Sigmoid colon (tissue), 7 donors: ENCODE data around the gene TOM1L2. TPM values are rescaled to one million over a fixed set of nuclear protein-coding genes. Genes with fewer than 3 reads are reported as not detected.
"Not testable (repeated sequence)": the region's sequence is repeated elsewhere in the genome, so short reads cannot be mapped to it uniquely, and the experiment has no call there.

Source experiments
- DNase-seq: peaks from one replicate; pipeline ENCODE4 v3.0.0-alpha.2; 2019
- H3K27ac ChIP-seq, 4 donors: fragments of 200-600 bp; sonication (generic); one replicate each; pipeline ENCODE4 v1.5.1; 2016 to 2019; ENCODE audit warnings: mild to moderate bottlenecking in 1 of 4
- H3K27me3 ChIP-seq, 3 donors: fragments of 200-600 bp; sonication (generic); one replicate each; pipeline ENCODE4 v1.5.1; 2019; ENCODE audit warnings: mild to moderate bottlenecking in 1 of 3
- H3K36me3 ChIP-seq, 4 donors: fragments of 200-600 bp; sonication (generic); one replicate each; pipeline ENCODE4 v1.5.1; 2016 to 2019
- H3K4me1 ChIP-seq, 4 donors: fragments of 200-600 bp; sonication (generic); one replicate each; pipeline ENCODE4 v1.5.1; 2017 to 2019
- H3K4me3 ChIP-seq, 4 donors: fragments of 200-600 bp; sonication (generic); one replicate each; pipeline ENCODE4 v1.5.1; 2017 to 2019; ENCODE audit warnings: mild to moderate bottlenecking in 2 of 4, moderate library complexity in 1 of 4
- H3K9me3 ChIP-seq, 4 donors: fragments of 200-600 bp in 3 of 4; sonication (generic) in 3 of 4; one replicate each; pipeline versions ENCODE4 v1.5.1 to v1.6.1; 2013 to 2019
- EP300 ChIP-seq, 4 donors: sonication (generic); formaldehyde crosslinking; IDR thresholded peaks; one replicate each; pipeline ENCODE4 v1.6.1; 2017; ENCODE audit warnings: antibody characterized with exemption in 4 of 4
- POLR2A ChIP-seq, 2 donors: fragments of 450-650 bp; IDR thresholded peaks; one replicate each; pipeline ENCODE4 v1.6.1; 2016; ENCODE audit warnings: antibody characterized with exemption in 2 of 2, mild to moderate bottlenecking in 2 of 2, moderate library complexity in 2 of 2
- POLR2AphosphoS5 ChIP-seq, 4 donors: sonication (generic); formaldehyde crosslinking; IDR thresholded peaks; one replicate each; pipeline ENCODE4 v1.6.1; 2017; ENCODE audit warnings: antibody characterized with exemption in 4 of 4
- WGBS, 2 donors: extraction: QIAGEN DNeasy Blood & Tissue Kit; methylation state at CpG; one replicate each; pipeline ENCODE4 v1.1.7; 2013; 5-methylcytosine and 5-hydroxymethylcytosine counted together
- intact Hi-C: fragments of 100-400 bp; cut with DNase I; formaldehyde crosslinking; loops from one replicate; pipeline ENCODE4 v1.15.1; 2023
- polyA plus RNA-seq, 3 donors: library from polyadenylated mRNA; stranded (reverse); fragments of 200-250 nt; gene quantifications; one replicate each; pipeline ENCODE4 v1.2.3, GENCODE V29; 2013
- total RNA-seq, 4 donors: library from RNA; depleted of rRNA; stranded (reverse); fragments of >200 nt; gene quantifications; one replicate each; pipeline ENCODE4 v1.1.0, GENCODE V29; 2016
- TF ChIP-seq, protein P1 (sequence below), 4 experiments: fragments of 450-650 bp in 3 of 4; fragments of 200-600 bp in 1 of 4; IDR thresholded peaks; one replicate each; pipeline ENCODE4 v1.5.1; 2016 to 2019; ENCODE audit warnings: antibody characterized with exemption in 4 of 4, mild to moderate bottlenecking in 3 of 4, moderate library complexity in 2 of 4
- donor health status: healthy with polysubstance abuse.
- donor health status: Bipolar disorder and iron deficiency.
- donor health status: healthy.

Gene TOM1L2
- total and polyA plus RNA-seq, 7 donors, result 13.8 to 215 (median 43.3) TPM

DNA sequence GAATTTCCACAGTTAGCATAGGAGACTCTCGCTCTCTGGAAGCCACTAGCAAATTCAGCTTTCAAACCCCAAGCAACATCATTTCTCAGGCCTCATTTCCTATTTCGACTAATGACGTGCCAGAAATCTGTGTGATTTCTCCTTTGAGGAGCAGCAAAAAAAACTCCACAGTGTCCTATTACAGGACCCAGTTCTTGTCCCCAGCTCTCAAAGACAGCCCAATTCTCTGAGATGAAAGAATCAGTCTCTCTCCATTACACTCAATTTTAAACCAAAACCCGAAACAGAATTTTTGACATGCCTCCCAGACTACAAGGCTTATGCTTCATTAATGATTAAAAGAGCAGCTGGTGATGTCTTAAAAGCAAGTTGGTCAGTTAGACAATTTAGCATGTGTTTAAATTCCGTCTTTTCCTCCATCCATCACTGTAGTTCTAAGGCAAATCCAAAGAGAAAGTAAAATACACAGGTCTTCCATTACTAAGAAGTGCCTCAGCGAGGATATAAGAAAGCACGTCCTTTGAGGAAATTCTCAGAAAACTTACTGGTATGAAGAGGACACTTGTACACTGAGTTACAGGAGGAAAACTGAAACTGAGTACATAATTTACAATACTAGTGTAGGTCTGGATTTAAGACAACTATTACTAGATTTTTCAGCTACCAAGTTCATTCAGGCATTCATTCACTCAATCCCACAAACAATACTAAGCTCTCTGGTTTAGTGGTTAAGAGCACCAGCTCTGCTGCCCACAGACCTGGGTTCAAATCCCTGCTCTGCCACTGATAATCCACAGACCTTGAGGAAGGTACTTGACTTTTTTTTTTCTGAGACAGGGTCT, 12.5 kb downstream of the TOM1L2 start:
- Histone ChIP-seq H3K27me3 (no peaks in the 10 kb centered on the region), H3K4me3 (peak overlapping the region in 3 of 4 donors; percentile 18 to 30 (median 23)), H3K27ac (peak overlapping the region; percentile 67 to 76 (median 72)), H3K4me1 (peaks cover 0 to 59% (median 50%) of the 10 kb centered on the region in 4 donors), H3K36me3 (no peaks in the 10 kb centered on the region), H3K9me3 (no peaks in the 10 kb centered on the region)
- TF ChIP-seq POLR2A (IDR thresholded peaks at IDR 0.05) (no peak), POLR2AphosphoS5 (IDR thresholded peaks at IDR 0.05) (no peak), EP300 (IDR thresholded peaks at IDR 0.05) (no peak)
- TF ChIP-seq, protein P1, sequence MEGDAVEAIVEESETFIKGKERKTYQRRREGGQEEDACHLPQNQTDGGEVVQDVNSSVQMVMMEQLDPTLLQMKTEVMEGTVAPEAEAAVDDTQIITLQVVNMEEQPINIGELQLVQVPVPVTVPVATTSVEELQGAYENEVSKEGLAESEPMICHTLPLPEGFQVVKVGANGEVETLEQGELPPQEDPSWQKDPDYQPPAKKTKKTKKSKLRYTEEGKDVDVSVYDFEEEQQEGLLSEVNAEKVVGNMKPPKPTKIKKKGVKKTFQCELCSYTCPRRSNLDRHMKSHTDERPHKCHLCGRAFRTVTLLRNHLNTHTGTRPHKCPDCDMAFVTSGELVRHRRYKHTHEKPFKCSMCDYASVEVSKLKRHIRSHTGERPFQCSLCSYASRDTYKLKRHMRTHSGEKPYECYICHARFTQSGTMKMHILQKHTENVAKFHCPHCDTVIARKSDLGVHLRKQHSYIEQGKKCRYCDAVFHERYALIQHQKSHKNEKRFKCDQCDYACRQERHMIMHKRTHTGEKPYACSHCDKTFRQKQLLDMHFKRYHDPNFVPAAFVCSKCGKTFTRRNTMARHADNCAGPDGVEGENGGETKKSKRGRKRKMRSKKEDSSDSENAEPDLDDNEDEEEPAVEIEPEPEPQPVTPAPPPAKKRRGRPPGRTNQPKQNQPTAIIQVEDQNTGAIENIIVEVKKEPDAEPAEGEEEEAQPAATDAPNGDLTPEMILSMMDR (IDR thresholded peaks at IDR 0.05), result no peak
- 29 to 43% methylated on average over 7 of the region's 7 CpGs for WGBS, 2 donors
- DNase-seq, result no peak
- intact Hi-C loops, result no loop called here

DNA sequence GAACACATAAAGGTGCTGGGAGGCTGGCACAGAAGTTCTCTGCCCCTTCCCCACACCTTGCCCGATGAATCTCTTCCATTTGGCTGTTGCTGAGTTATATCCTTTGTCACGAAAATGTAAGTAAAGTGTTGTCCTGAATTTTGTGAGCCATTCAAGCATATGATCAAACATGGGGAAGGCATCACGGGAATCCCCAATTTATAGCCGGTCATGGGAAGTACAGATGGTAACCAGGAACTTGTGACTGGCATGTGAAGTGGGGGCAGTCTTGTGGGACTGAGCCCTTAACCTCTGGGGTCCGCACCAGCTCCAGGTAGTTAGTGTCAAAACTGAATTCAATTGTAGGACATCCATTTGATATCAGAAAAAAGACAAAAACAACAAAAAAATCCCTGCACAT, 13.2 kb downstream of the TOM1L2 start:
- TF ChIP-seq POLR2A (IDR thresholded peaks at IDR 0.05) (no peak), EP300 (IDR thresholded peaks at IDR 0.05) (no peak)
- DNase-seq, result no peak
- no peaks in the 10 kb centered on the region for H3K9me3 ChIP-seq
- intact Hi-C loops, result no loop called here
- H3K4me1 ChIP-seq, result peaks cover 0 to 53% (median 46%) of the 10 kb centered on the region in 4 donors
- no peaks in the 10 kb centered on the region for H3K36me3 ChIP-seq
- WGBS, 2 donors, result 35 to 69% methylated on average over 5 of the region's 5 CpGs
- no peaks in the 10 kb centered on the region for H3K27me3 ChIP-seq
- H3K27ac ChIP-seq, result peak overlapping the region; percentile 67 to 76 (median 72)
- H3K4me3 ChIP-seq, result peak overlapping the region in 1 of 4 donors; percentile 4

DNA sequence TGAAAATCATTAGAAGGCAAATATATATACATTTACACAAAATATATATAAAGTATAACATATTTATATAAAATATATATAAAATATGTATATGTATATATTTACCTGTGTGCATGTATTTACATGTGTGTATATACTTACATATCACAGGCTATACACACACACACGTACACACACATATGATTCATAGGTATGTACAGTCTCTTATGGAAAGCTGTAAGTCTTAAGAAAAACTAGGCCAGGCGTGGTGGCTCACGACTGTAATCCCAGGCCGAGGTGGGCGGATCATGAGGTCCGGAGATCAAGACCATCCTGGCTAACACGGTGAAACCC, 14.7 kb downstream of the TOM1L2 start:
- intact Hi-C loops, result no loop called here
- DNase-seq, result peak; percentile 17
- WGBS, 2 donors, result 22 to 74% methylated on average over 7 of the region's 7 CpGs
- Histone ChIP-seq H3K27ac (peak overlapping the region; percentile 67 to 76 (median 72)), H3K27me3 (no peaks in the 10 kb centered on the region), H3K4me3 (no peak overlapping the region), H3K36me3 (no peaks in the 10 kb centered on the region), H3K4me1 (peaks cover 0 to 50% (median 47%) of the 10 kb centered on the region in 4 donors), H3K9me3 (no peaks in the 10 kb centered on the region)
- TF ChIP-seq, protein P1 (IDR thresholded peaks at IDR 0.05), result no peak
- TF ChIP-seq POLR2A (IDR thresholded peaks at IDR 0.05) (no peak), POLR2AphosphoS5 (IDR thresholded peaks at IDR 0.05) (no peak), EP300 (IDR thresholded peaks at IDR 0.05) (no peak)

DNA sequence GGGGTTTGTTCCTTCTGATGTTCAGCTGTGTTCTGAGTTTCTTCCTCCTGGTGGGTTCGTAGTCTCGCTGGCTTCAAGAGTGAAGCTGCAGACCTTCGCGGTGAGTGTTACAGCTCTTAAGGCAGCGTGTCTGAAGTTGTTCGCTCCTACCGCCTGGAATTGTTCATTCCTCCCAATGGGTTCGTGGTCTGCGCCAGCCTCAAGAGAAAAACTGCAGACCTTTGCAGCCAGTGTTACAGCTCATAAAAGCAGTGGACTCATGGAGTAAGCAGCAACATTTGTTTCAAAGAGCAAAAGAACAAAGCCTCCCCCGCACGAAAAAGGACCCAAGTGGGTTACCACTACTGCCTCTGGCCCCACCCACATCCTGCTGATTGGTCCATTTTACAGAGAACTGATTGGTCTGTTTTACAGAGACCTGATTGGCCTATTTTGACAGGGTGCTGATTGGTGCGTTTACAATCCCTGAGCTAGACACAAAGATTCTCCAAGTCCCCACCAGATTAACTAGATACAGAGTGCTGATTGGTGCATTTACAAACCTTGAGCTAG, 16.3 kb downstream of the TOM1L2 start:
- H3K27ac ChIP-seq, H3K27me3 ChIP-seq, intact Hi-C loops, H3K36me3 ChIP-seq, H3K4me3 ChIP-seq, H3K9me3 ChIP-seq: not testable (repeated sequence)
- peak; percentile 19 for DNase-seq
- 94 to 98% methylated on average over 12 of the region's 12 CpGs for WGBS, 2 donors
- peaks cover 0 to 52% (median 48%) of the 10 kb centered on the region in 4 donors for H3K4me1 ChIP-seq

DNA sequence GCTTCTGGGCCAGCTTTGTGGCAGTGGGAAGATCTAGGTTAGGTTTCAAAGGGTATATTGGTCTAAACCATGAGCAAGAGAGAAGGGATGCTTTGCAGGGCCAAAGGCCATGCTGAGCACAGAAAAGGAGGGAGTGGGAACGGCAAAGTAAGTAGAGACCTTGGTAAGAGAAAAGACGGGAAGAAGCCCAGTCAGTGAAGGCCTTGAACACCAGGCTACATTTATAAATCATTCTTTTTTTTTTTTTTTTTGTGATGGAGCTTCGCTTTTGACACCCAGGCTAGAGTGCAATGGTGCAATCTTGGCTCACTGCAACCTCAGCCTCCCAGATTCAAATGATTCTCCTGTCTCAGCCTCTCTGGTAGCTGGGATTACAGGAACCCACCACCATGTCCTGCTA, 18.1 kb downstream of the TOM1L2 start:
- 97 to 99% methylated on average over 3 of the region's 3 CpGs for WGBS, 2 donors
- TF ChIP-seq POLR2A (IDR thresholded peaks at IDR 0.05), result no peak
- no peak for TF ChIP-seq EP300 (IDR thresholded peaks at IDR 0.05)
- TF ChIP-seq, protein P1 (IDR thresholded peaks at IDR 0.05), result no peak
- TF ChIP-seq POLR2AphosphoS5 (IDR thresholded peaks at IDR 0.05), result no peak
- H3K4me1 ChIP-seq, result peaks cover 0 to 38% (median 32%) of the 10 kb centered on the region in 4 donors
- H3K4me3 ChIP-seq, result no peak overlapping the region
- no peaks in the 10 kb centered on the region for H3K36me3 ChIP-seq
- no peaks in the 10 kb centered on the region for H3K9me3 ChIP-seq
- intact Hi-C loops, result no loop called here
- no peak overlapping the region for H3K27ac ChIP-seq
- H3K27me3 ChIP-seq, result no peaks in the 10 kb centered on the region
- DNase-seq, result no peak
